ENCODE measurements around the gene PPP1R10. TPM values are rescaled to one million over a fixed set of nuclear protein-coding genes. Genes with fewer than 3 reads are reported as not detected.
A peak's percentile ranks its signal among the peaks of the same experiment; 100 is the strongest.

The PPP1R10 gene
- total and polyA plus RNA-seq, 2 of the 13 experiments (the other 11 are each of a cell fraction or from before 2014, with no cell fraction given) = 26.3 to 38.4 TPM

DNA sequence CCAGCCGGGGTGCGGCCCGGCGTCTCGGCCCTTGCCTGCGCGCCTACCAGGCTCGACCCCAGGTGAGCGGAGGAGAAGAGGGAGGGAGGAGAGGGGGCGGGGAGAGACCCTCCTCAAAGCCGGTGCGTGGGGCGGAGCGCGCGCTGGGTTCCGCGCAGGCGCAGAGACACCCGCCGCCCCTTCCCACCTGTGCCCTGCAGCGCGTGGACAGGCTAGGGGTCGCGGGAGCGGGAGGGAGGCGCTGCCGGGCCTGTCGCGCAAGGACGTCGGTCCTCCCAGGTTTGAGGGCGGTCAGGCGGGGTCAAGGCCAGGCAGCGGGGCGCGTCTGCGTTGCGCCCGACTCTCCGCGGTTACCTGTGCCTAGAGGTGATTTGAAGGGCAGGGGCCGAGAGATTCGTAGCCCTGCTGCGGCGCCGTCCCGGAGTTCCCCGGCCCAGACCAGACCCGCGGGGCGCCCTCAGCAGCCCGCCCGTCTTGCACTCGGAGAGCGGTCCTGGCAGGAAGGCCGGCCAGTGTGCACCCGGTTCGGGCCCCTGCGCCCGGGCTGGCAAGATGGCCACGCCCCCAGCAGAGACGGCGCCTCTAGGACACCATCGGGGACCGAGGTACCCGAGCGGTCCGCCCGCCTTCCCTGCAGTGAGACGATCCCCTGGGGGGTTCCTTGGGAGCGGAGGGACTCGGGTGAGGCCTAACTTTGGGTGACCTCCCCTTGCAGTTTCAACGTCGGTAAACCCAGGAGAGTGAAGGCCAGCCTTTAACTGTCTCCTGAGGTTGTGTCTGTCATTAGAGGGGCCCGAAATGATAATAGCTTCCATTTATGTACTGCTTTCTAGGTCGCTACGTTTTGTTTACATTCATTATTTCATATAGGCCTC is 30.4 kb upstream of the PPP1R10 start (continued):
- TF ChIP-seq, protein P1, sequence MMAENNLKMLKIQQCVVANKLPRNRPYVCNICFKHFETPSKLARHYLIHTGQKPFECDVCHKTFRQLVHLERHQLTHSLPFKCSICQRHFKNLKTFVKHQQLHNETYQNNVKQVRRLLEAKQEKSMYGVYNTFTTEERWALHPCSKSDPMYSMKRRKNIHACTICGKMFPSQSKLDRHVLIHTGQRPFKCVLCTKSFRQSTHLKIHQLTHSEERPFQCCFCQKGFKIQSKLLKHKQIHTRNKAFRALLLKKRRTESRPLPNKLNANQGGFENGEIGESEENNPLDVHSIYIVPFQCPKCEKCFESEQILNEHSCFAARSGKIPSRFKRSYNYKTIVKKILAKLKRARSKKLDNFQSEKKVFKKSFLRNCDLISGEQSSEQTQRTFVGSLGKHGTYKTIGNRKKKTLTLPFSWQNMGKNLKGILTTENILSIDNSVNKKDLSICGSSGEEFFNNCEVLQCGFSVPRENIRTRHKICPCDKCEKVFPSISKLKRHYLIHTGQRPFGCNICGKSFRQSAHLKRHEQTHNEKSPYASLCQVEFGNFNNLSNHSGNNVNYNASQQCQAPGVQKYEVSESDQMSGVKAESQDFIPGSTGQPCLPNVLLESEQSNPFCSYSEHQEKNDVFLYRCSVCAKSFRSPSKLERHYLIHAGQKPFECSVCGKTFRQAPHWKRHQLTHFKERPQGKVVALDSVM (CRISPR knock-in tag; IDR thresholded peaks at IDR 0.05) = peak; percentile 82
- TF ChIP-seq ZNF7 (CRISPR knock-in tag; IDR thresholded peaks at IDR 0.05) = no peak; the same call in 1 of the 2 replicates
- no peak for TF ChIP-seq ZNF550 (CRISPR knock-in tag; IDR thresholded peaks at IDR 0.05; ENCODE audit: borderline replicate concordance)
- TF ChIP-seq ZNF205 (CRISPR knock-in tag; IDR thresholded peaks at IDR 0.05) = peak; percentile 90
- TF ChIP-seq, protein P2, sequence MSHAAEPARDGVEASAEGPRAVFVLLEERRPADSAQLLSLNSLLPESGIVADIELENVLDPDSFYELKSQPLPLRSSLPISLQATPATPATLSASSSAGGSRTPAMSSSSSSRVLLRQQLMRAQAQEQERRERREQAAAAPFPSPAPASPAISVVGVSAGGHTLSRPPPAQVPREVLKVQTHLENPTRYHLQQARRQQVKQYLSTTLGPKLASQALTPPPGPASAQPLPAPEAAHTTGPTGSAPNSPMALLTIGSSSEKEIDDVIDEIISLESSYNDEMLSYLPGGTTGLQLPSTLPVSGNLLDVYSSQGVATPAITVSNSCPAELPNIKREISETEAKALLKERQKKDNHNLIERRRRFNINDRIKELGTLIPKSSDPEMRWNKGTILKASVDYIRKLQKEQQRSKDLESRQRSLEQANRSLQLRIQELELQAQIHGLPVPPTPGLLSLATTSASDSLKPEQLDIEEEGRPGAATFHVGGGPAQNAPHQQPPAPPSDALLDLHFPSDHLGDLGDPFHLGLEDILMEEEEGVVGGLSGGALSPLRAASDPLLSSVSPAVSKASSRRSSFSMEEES (CRISPR knock-in tag; IDR thresholded peaks at IDR 0.05) = no peak
- TF ChIP-seq GZF1 (CRISPR knock-in tag; IDR thresholded peaks at IDR 0.05) = peak; percentile 94
- TF ChIP-seq ZSCAN9 (CRISPR knock-in tag; IDR thresholded peaks at IDR 0.05; ENCODE audit: borderline replicate concordance) = peak; percentile 11; the same call in 1 of the 2 replicates
- TF ChIP-seq ZNF124 (CRISPR knock-in tag; IDR thresholded peaks at IDR 0.05) = no peak; the same call in 1 of the 2 replicates
- TF ChIP-seq NAIF1 (CRISPR knock-in tag; IDR thresholded peaks at IDR 0.05; ENCODE audit: borderline replicate concordance) = no peak; the same call in 1 of the 2 replicates
- TF ChIP-seq, protein P3, sequence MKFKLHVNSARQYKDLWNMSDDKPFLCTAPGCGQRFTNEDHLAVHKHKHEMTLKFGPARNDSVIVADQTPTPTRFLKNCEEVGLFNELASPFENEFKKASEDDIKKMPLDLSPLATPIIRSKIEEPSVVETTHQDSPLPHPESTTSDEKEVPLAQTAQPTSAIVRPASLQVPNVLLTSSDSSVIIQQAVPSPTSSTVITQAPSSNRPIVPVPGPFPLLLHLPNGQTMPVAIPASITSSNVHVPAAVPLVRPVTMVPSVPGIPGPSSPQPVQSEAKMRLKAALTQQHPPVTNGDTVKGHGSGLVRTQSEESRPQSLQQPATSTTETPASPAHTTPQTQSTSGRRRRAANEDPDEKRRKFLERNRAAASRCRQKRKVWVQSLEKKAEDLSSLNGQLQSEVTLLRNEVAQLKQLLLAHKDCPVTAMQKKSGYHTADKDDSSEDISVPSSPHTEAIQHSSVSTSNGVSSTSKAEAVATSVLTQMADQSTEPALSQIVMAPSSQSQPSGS (CRISPR knock-in tag; IDR thresholded peaks at IDR 0.05) = peak; percentile 85
- TF ChIP-seq ZMYM3 (CRISPR knock-in tag; IDR thresholded peaks at IDR 0.05) = peak; percentile 68; the same call in 1 of the 2 replicates
- TF ChIP-seq, protein P4, sequence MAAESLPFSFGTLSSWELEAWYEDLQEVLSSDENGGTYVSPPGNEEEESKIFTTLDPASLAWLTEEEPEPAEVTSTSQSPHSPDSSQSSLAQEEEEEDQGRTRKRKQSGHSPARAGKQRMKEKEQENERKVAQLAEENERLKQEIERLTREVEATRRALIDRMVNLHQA (CRISPR knock-in tag; IDR thresholded peaks at IDR 0.05) = no peak
- TF ChIP-seq, protein P5, sequence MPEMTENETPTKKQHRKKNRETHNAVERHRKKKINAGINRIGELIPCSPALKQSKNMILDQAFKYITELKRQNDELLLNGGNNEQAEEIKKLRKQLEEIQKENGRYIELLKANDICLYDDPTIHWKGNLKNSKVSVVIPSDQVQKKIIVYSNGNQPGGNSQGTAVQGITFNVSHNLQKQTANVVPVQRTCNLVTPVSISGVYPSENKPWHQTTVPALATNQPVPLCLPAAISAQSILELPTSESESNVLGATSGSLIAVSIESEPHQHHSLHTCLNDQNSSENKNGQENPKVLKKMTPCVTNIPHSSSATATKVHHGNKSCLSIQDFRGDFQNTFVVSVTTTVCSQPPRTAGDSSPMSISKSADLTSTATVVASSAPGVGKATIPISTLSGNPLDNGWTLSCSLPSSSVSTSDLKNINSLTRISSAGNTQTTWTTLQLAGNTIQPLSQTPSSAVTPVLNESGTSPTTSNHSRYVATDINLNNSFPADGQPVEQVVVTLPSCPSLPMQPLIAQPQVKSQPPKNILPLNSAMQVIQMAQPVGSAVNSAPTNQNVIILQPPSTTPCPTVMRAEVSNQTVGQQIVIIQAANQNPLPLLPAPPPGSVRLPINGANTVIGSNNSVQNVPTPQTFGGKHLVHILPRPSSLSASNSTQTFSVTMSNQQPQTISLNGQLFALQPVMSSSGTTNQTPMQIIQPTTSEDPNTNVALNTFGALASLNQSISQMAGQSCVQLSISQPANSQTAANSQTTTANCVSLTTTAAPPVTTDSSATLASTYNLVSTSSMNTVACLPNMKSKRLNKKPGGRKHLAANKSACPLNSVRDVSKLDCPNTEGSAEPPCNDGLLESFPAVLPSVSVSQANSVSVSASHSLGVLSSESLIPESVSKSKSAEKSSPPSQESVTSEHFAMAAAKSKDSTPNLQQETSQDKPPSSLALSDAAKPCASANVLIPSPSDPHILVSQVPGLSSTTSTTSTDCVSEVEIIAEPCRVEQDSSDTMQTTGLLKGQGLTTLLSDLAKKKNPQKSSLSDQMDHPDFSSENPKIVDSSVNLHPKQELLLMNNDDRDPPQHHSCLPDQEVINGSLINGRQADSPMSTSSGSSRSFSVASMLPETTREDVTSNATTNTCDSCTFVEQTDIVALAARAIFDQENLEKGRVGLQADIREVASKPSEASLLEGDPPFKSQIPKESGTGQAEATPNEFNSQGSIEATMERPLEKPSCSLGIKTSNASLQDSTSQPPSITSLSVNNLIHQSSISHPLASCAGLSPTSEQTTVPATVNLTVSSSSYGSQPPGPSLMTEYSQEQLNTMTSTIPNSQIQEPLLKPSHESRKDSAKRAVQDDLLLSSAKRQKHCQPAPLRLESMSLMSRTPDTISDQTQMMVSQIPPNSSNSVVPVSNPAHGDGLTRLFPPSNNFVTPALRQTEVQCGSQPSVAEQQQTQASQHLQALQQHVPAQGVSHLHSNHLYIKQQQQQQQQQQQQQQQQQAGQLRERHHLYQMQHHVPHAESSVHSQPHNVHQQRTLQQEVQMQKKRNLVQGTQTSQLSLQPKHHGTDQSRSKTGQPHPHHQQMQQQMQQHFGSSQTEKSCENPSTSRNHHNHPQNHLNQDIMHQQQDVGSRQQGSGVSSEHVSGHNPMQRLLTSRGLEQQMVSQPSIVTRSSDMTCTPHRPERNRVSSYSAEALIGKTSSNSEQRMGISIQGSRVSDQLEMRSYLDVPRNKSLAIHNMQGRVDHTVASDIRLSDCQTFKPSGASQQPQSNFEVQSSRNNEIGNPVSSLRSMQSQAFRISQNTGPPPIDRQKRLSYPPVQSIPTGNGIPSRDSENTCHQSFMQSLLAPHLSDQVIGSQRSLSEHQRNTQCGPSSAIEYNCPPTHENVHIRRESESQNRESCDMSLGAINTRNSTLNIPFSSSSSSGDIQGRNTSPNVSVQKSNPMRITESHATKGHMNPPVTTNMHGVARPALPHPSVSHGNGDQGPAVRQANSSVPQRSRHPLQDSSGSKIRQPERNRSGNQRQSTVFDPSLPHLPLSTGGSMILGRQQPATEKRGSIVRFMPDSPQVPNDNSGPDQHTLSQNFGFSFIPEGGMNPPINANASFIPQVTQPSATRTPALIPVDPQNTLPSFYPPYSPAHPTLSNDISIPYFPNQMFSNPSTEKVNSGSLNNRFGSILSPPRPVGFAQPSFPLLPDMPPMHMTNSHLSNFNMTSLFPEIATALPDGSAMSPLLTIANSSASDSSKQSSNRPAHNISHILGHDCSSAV (CRISPR knock-in tag; IDR thresholded peaks at IDR 0.05; ENCODE audit: borderline replicate concordance) = peak; percentile 30; the same call in 1 of the 2 replicates
- no peak for TF ChIP-seq SCMH1 (CRISPR knock-in tag; IDR thresholded peaks at IDR 0.05; ENCODE audit: borderline replicate concordance)
